ENCODE results near the gene SRGAP2B. TPM values are rescaled to one million over a fixed set of nuclear protein-coding genes. Genes with fewer than 3 reads are reported as not detected.
"Not testable (repeated sequence)": the region's sequence is repeated elsewhere in the genome, so short reads cannot be mapped to it uniquely, and the experiment has no call there.

Gene SRGAP2B
- total RNA-seq, 1 donor from 2014 or later: 26.3 TPM

- H3K4me1 Mint-ChIP-seq (ENCODE audit: unreplicated experiment); DNase-seq (ENCODE audit: extremely low spot score, unreplicated experiment); H3K4me3 Mint-ChIP-seq; H3K36me3 Mint-ChIP-seq; H3K9me3 Mint-ChIP-seq; H3K27me3 Mint-ChIP-seq; H3K27ac Mint-ChIP-seq: not testable (repeated sequence)
Observed at GRCh38 chr1:145041519-145041918, 53.6 kb downstream of the SRGAP2B start.

GRCh38 chr1:145036019-145036418 lies 59.1 kb downstream of the SRGAP2B start:
- not testable (repeated sequence) for H3K4me3 Mint-ChIP-seq; H3K9me3 Mint-ChIP-seq; DNase-seq (ENCODE audit: extremely low spot score, unreplicated experiment); H3K4me1 Mint-ChIP-seq (ENCODE audit: unreplicated experiment); H3K27ac Mint-ChIP-seq; H3K27me3 Mint-ChIP-seq; H3K36me3 Mint-ChIP-seq

GRCh38 chr1:145033523-145033922 lies 61.6 kb downstream of the SRGAP2B start:
- H3K27me3 Mint-ChIP-seq: not testable (repeated sequence)

GRCh38 chr1:145027251-145027650 lies 67.9 kb downstream of the SRGAP2B start:
- not testable (repeated sequence) for H3K4me3 Mint-ChIP-seq; H3K36me3 Mint-ChIP-seq; DNase-seq (ENCODE audit: extremely low spot score, unreplicated experiment); H3K9me3 Mint-ChIP-seq; H3K4me1 Mint-ChIP-seq (ENCODE audit: unreplicated experiment); H3K27ac Mint-ChIP-seq; H3K27me3 Mint-ChIP-seq

More at GRCh38 chr1:145033523-145033922, 61.6 kb downstream of the SRGAP2B start:
- not testable (repeated sequence) for H3K9me3 Mint-ChIP-seq; H3K4me3 Mint-ChIP-seq; DNase-seq (ENCODE audit: extremely low spot score, unreplicated experiment); H3K36me3 Mint-ChIP-seq; H3K4me1 Mint-ChIP-seq (ENCODE audit: unreplicated experiment); H3K27ac Mint-ChIP-seq

GRCh38 chr1:145025286-145025685 lies 69.8 kb downstream of the SRGAP2B start:
- not testable (repeated sequence) for H3K27ac Mint-ChIP-seq; H3K9me3 Mint-ChIP-seq; H3K36me3 Mint-ChIP-seq; H3K27me3 Mint-ChIP-seq; DNase-seq (ENCODE audit: extremely low spot score, unreplicated experiment); H3K4me3 Mint-ChIP-seq; H3K4me1 Mint-ChIP-seq (ENCODE audit: unreplicated experiment)

- H3K36me3 Mint-ChIP-seq; H3K27me3 Mint-ChIP-seq; H3K9me3 Mint-ChIP-seq; H3K4me3 Mint-ChIP-seq; H3K27ac Mint-ChIP-seq; H3K4me1 Mint-ChIP-seq (ENCODE audit: unreplicated experiment); DNase-seq (ENCODE audit: extremely low spot score, unreplicated experiment): not testable (repeated sequence)
Observed at GRCh38 chr1:145022259-145022658, 72.9 kb downstream of the SRGAP2B start.

GRCh38 chr1:145021749-145022148 lies 73.4 kb downstream of the SRGAP2B start:
- not testable (repeated sequence) for H3K36me3 Mint-ChIP-seq, H3K9me3 Mint-ChIP-seq, H3K27me3 Mint-ChIP-seq

GRCh38 chr1:145019709-145020108 lies 75.4 kb downstream of the SRGAP2B start:
- not testable (repeated sequence) for DNase-seq (ENCODE audit: extremely low spot score, unreplicated experiment); H3K36me3 Mint-ChIP-seq; H3K4me3 Mint-ChIP-seq; H3K27me3 Mint-ChIP-seq; H3K9me3 Mint-ChIP-seq; H3K4me1 Mint-ChIP-seq (ENCODE audit: unreplicated experiment); H3K27ac Mint-ChIP-seq

More at GRCh38 chr1:145021749-145022148, 73.4 kb downstream of the SRGAP2B start:
- not testable (repeated sequence) for H3K27ac Mint-ChIP-seq; DNase-seq (ENCODE audit: extremely low spot score, unreplicated experiment); H3K4me3 Mint-ChIP-seq; H3K4me1 Mint-ChIP-seq (ENCODE audit: unreplicated experiment)

- H3K27me3 Mint-ChIP-seq; H3K27ac Mint-ChIP-seq; H3K36me3 Mint-ChIP-seq; H3K4me3 Mint-ChIP-seq; H3K9me3 Mint-ChIP-seq; DNase-seq (ENCODE audit: extremely low spot score, unreplicated experiment); H3K4me1 Mint-ChIP-seq (ENCODE audit: unreplicated experiment): not testable (repeated sequence)
Observed at GRCh38 chr1:145017725-145018124, 77.4 kb downstream of the SRGAP2B start.

- DNase-seq (ENCODE audit: extremely low spot score, unreplicated experiment); H3K9me3 Mint-ChIP-seq; H3K4me1 Mint-ChIP-seq (ENCODE audit: unreplicated experiment); H3K36me3 Mint-ChIP-seq; H3K27ac Mint-ChIP-seq; H3K27me3 Mint-ChIP-seq; H3K4me3 Mint-ChIP-seq: not testable (repeated sequence)
Observed at GRCh38 chr1:145016492-145016862, 78.7 kb downstream of the SRGAP2B start.

GRCh38 chr1:145015744-145016491 lies 79.2 kb downstream of the SRGAP2B start:
- H3K27me3 Mint-ChIP-seq; H3K9me3 Mint-ChIP-seq; H3K4me3 Mint-ChIP-seq; H3K27ac Mint-ChIP-seq; H3K4me1 Mint-ChIP-seq (ENCODE audit: unreplicated experiment); DNase-seq (ENCODE audit: extremely low spot score, unreplicated experiment); H3K36me3 Mint-ChIP-seq: not testable (repeated sequence)

GRCh38 chr1:145013353-145013752 lies 81.8 kb downstream of the SRGAP2B start:
- not testable (repeated sequence) for H3K4me3 Mint-ChIP-seq; H3K27me3 Mint-ChIP-seq; H3K9me3 Mint-ChIP-seq; DNase-seq (ENCODE audit: extremely low spot score, unreplicated experiment); H3K27ac Mint-ChIP-seq; H3K4me1 Mint-ChIP-seq (ENCODE audit: unreplicated experiment); H3K36me3 Mint-ChIP-seq

- not testable (repeated sequence) for H3K4me3 Mint-ChIP-seq; H3K36me3 Mint-ChIP-seq; H3K4me1 Mint-ChIP-seq (ENCODE audit: unreplicated experiment); DNase-seq (ENCODE audit: extremely low spot score, unreplicated experiment); H3K27ac Mint-ChIP-seq; H3K27me3 Mint-ChIP-seq; H3K9me3 Mint-ChIP-seq
Observed at GRCh38 chr1:145011811-145012210, 83.3 kb downstream of the SRGAP2B start.

- not testable (repeated sequence) for DNase-seq (ENCODE audit: extremely low spot score, unreplicated experiment); H3K4me3 Mint-ChIP-seq; H3K27ac Mint-ChIP-seq
Observed at GRCh38 chr1:145010580-145010979, 84.5 kb downstream of the SRGAP2B start.

GRCh38 chr1:145009928-145010327 lies 85.2 kb downstream of the SRGAP2B start:
- not testable (repeated sequence) for H3K4me3 Mint-ChIP-seq

More at GRCh38 chr1:145010580-145010979, 84.5 kb downstream of the SRGAP2B start:
- not testable (repeated sequence) for H3K9me3 Mint-ChIP-seq; H3K4me1 Mint-ChIP-seq (ENCODE audit: unreplicated experiment); H3K36me3 Mint-ChIP-seq; H3K27me3 Mint-ChIP-seq

More at GRCh38 chr1:145009928-145010327, 85.2 kb downstream of the SRGAP2B start:
- H3K4me1 Mint-ChIP-seq (ENCODE audit: unreplicated experiment); H3K36me3 Mint-ChIP-seq; DNase-seq (ENCODE audit: extremely low spot score, unreplicated experiment); H3K9me3 Mint-ChIP-seq; H3K27ac Mint-ChIP-seq; H3K27me3 Mint-ChIP-seq: not testable (repeated sequence)
